Measurements from ENCODE around the gene PRR20E. TPM values are rescaled to one million over a fixed set of nuclear protein-coding genes. Genes with fewer than 3 reads are reported as not detected.
"Not testable (repeated sequence)": the region's sequence is repeated elsewhere in the genome, so short reads cannot be mapped to it uniquely, and the experiment has no call there.

The PRR20E gene
- total RNA-seq, result not detected

- not testable (repeated sequence) for H3K27me3 ChIP-seq, H3K4me1 ChIP-seq, H3K9me3 ChIP-seq, H3K4me3 ChIP-seq, DNase-seq, H3K27ac ChIP-seq, H3K36me3 ChIP-seq
Measured at GRCh38 chr13:57166897-57167296, at the start of gene PRR20E. Gene PRR20E, plus strand, starts transcription at chr13:57167197. Its CDS starts 387 bp downstream, at chr13:57167584.

- Histone ChIP-seq H3K4me3 (no peak overlapping the region), H3K36me3 (no peaks in the 10 kb centered on the region), H3K9me3 (no peaks in the 10 kb centered on the region), H3K27ac (no peak overlapping the region), H3K4me1 (no peaks in the 10 kb centered on the region), H3K27me3 (no peaks in the 10 kb centered on the region)
- TF ChIP-seq CTCF (IDR thresholded peaks at IDR 0.05), result no peak
- no peak for TF ChIP-seq POLR2A (IDR thresholded peaks at IDR 0.05)
- DNase-seq, result no peak
Measured at GRCh38 chr13:57123681-57124080, 43.3 kb upstream of the PRR20E start.

- TF ChIP-seq CTCF (IDR thresholded peaks at IDR 0.05) (no peak), POLR2A (IDR thresholded peaks at IDR 0.05) (no peak)
- Histone ChIP-seq H3K9me3 (no peaks in the 10 kb centered on the region), H3K27ac (no peak overlapping the region), H3K4me3 (no peak overlapping the region), H3K4me1 (no peaks in the 10 kb centered on the region), H3K27me3 (no peaks in the 10 kb centered on the region), H3K36me3 (no peaks in the 10 kb centered on the region)
- no peak for DNase-seq
Measured at GRCh38 chr13:57128909-57129308, 38.1 kb upstream of the PRR20E start.

GRCh38 chr13:57136093-57136492 is 30.9 kb upstream of the PRR20E start:
- H3K36me3 ChIP-seq, result no peaks in the 10 kb centered on the region
- DNase-seq, result no peak
- no peak for TF ChIP-seq CTCF (IDR thresholded peaks at IDR 0.05)
- no peak for TF ChIP-seq POLR2A (IDR thresholded peaks at IDR 0.05)
- no peaks in the 10 kb centered on the region for H3K4me1 ChIP-seq
- no peaks in the 10 kb centered on the region for H3K27me3 ChIP-seq
- H3K27ac ChIP-seq, result no peak overlapping the region
- H3K4me3 ChIP-seq, result no peak overlapping the region
- no peaks in the 10 kb centered on the region for H3K9me3 ChIP-seq

- TF ChIP-seq CTCF (IDR thresholded peaks at IDR 0.05) (no peak), POLR2A (IDR thresholded peaks at IDR 0.05) (no peak)
- Histone ChIP-seq H3K4me1 (no peaks in the 10 kb centered on the region), H3K27ac (no peak overlapping the region), H3K9me3 (no peaks in the 10 kb centered on the region), H3K4me3 (no peak overlapping the region), H3K36me3 (no peaks in the 10 kb centered on the region), H3K27me3 (no peaks in the 10 kb centered on the region)
- no peak for DNase-seq
Measured at GRCh38 chr13:57137585-57137984, 29.4 kb upstream of the PRR20E start.

- Histone ChIP-seq H3K4me1 (no peaks in the 10 kb centered on the region), H3K9me3 (no peaks in the 10 kb centered on the region), H3K27ac (no peak overlapping the region), H3K27me3 (no peaks in the 10 kb centered on the region), H3K36me3 (no peaks in the 10 kb centered on the region), H3K4me3 (no peak overlapping the region)
- no peak for DNase-seq
- TF ChIP-seq POLR2A (IDR thresholded peaks at IDR 0.05) (no peak), CTCF (IDR thresholded peaks at IDR 0.05) (no peak)
Measured at GRCh38 chr13:57138988-57139387, 28.0 kb upstream of the PRR20E start.

- H3K27me3 ChIP-seq, H3K9me3 ChIP-seq, H3K4me3 ChIP-seq, H3K4me1 ChIP-seq, H3K36me3 ChIP-seq, DNase-seq, H3K27ac ChIP-seq: not testable (repeated sequence)
Measured at GRCh38 chr13:57139781-57140180, 27.2 kb upstream of the PRR20E start.

GRCh38 chr13:57140235-57140968 is 26.6 kb upstream of the PRR20E start, which contains the start of gene PRR20A:
Gene PRR20A, plus strand, starts transcription at chr13:57140918. Its CDS starts 387 bp downstream, at chr13:57141305.
- not testable (repeated sequence) for DNase-seq, H3K4me1 ChIP-seq, H3K4me3 ChIP-seq, H3K36me3 ChIP-seq, H3K27ac ChIP-seq, H3K27me3 ChIP-seq, H3K9me3 ChIP-seq

- H3K27me3 ChIP-seq, H3K9me3 ChIP-seq, H3K4me3 ChIP-seq, H3K27ac ChIP-seq, H3K36me3 ChIP-seq, H3K4me1 ChIP-seq, DNase-seq: not testable (repeated sequence)
Measured at GRCh38 chr13:57147188-57147587, 19.8 kb upstream of the PRR20E start, which contains the start of gene PRR20B. Gene PRR20B, plus strand, starts transcription at chr13:57147488. Its CDS starts 387 bp downstream, at chr13:57147875.

Measured in Peyer's patch (tissue), 4 donors.